WI38 (cell line): Measurements from ENCODE around the gene VILL.

ENCODE experiments used
- H3K4me3 ChIP-seq: 2 replicates; pipeline ENCODE4 v1.5.1; 2011; ENCODE audit warnings: low read depth, mild to moderate bottlenecking, control low read depth, low read length
- TF ChIP-seq, protein P1 (sequence below): IDR thresholded peaks from 2 replicates; pipeline ENCODE4 v1.5.1; 2012; ENCODE audit warnings: low read depth, mild to moderate bottlenecking, control low read depth, low read length

The VILL gene

DNA sequence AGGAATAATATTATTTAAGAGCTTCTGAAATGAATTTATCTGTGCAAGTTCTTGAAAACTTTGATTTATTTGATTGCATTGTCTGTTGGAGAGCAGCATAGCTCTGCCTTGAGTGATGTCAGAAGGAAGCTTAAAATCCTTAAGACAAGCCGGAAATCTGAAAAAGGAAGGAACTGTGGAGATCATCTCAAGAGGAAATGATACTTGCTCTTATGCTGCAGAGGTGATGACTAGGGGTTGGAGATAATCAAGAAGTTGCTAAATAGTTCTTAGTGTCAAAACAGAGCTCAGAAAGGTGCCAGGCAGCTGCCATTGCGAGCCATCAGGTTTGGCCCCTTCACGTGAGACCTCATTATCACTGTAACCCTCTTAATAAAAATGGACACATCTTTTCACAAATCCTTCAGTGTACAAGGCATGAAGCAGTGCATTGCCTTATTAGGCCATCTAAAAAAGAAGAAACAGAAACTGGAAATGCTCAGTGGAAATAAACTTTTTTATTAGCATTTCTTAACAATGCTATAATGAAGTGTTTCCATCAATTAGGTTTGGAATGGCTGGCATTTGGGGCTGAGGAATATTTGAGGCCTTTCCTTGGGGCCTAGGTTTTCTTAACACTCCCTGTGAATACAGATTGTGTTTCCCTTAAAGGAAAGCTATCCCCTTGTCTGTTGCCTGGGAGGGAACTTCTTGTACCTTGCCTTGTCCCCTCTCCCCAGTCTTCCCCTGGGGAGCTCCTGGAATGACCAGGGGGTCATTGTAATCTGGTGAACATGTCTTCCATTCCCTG lies 34.5 kb upstream of the VILL start:
- TF ChIP-seq, protein P1, sequence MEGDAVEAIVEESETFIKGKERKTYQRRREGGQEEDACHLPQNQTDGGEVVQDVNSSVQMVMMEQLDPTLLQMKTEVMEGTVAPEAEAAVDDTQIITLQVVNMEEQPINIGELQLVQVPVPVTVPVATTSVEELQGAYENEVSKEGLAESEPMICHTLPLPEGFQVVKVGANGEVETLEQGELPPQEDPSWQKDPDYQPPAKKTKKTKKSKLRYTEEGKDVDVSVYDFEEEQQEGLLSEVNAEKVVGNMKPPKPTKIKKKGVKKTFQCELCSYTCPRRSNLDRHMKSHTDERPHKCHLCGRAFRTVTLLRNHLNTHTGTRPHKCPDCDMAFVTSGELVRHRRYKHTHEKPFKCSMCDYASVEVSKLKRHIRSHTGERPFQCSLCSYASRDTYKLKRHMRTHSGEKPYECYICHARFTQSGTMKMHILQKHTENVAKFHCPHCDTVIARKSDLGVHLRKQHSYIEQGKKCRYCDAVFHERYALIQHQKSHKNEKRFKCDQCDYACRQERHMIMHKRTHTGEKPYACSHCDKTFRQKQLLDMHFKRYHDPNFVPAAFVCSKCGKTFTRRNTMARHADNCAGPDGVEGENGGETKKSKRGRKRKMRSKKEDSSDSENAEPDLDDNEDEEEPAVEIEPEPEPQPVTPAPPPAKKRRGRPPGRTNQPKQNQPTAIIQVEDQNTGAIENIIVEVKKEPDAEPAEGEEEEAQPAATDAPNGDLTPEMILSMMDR = no peak
- H3K4me3 ChIP-seq = no peak overlapping the region

DNA sequence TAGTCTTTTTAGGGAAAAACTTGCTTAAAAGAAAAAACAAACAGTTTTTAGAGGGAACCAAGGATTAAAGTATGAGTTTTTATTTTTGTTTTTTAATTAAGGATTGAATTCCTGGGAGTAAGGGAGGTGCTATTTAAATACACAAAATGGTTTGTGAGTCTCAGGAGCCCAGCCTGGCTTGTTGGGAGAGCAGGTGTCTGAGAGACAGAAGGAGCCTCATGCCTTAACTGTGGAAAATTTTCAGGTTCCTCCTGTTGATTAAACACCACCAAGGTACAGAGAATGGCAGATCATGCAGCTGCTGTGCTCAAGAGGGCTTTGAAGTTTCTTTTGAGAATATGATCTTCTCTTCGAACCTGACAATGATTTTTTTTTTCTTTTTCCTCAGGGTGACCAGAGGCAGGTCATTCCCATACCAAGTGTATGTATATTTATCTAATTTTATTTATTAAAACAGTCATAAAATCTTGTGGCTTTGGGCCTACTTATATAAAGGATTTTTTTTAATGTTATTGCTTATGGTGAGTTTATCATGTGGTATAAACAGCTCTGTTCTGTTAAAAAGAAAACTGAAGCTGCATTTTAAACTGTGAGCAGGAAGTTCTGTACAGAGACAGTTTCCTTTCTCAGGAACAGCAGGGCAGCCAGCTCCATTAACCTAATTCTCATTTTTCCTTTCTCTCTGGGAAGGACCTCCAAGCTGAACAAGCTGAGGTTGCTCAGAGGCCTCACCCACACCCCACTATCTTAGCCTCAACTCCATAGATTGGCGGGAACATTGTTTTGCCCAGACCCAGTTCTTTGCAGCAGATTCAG lies 33.7 kb upstream of the VILL start:
- H3K4me3 ChIP-seq = no peak overlapping the region

DNA sequence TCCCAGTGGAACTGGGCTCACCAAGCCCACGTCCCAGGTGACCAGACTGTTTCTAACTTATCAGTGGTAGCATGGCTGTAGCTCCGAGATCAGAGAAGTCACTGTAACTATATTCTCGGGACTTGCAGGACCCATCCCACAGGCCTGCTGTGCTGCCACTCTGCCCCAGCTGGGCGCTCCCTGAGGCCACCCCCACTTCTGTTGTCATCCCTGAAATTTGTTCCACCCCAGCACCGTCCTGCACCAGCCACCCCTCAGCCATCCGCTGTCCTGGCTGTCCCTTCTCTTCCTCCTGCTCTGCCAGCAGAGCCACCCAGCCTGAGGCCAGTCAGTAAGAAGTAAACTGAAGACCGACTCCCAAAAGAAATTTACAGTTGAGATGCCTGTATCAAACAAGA lies 33.0 kb upstream of the VILL start:
- no peak overlapping the region for H3K4me3 ChIP-seq
- TF ChIP-seq, protein P1 = no peak

More for the DNA sequence above, 33.7 kb upstream of the VILL start:
- TF ChIP-seq, protein P1 = no peak

DNA sequence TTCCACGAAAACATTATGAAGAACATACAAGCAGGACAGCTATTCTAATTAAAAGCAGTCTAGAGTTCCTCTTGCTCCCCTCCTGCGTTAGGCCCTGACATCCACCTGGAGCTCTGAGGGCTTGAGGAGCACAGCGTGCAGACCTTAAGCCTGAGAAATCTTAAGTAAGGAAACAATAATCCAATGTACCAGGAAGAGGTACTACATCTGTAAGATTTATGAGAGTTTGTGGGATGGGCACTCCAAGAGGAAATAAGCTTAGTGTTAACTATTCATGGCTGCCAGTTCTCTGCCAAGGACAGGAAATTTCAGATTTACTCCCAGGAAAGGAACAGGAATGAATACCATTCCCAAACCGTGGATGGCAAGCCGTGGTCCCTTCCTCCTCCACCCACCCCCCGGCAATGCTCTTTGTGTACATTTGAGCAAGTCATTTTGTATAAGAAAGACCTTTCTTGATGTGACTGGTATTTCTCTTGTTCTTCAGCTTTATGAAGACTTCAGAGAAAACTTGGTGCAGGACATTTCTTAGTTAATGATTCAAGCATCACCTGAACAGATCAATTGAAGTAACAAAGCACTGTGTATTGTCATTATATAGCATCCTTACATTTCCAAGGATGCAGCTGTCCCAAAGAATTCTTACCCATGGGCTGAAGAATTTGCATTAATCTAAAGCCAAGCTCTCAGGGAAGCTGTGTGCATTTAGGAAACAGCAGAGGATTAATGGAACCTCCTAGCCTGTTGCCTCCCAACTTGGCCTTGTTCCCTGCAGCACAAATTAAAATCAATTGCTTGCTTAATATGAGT lies 28.8 kb upstream of the VILL start:
- H3K4me3 ChIP-seq = no peak overlapping the region
- TF ChIP-seq, protein P1 = no peak

DNA sequence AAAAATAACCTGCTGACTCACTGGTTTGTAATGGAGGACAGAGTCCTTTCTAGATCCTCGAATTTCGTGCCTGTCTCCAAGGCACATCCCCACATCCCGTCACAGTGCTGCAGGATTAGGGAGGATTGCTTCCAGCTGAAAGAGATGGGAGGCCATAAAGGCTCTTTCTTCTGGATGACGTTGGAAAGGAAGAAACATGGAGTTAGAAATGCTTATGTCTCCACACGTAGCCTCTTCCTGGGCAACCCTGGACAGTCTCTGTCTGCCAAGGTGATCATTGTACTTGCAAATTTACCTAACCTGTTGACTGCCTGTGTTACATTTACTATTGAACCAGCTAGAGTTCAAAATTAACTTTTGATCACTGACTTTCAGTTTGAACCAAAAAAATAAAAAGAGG lies 27.6 kb upstream of the VILL start:
- no peak overlapping the region for H3K4me3 ChIP-seq
- TF ChIP-seq, protein P1 = no peak

DNA sequence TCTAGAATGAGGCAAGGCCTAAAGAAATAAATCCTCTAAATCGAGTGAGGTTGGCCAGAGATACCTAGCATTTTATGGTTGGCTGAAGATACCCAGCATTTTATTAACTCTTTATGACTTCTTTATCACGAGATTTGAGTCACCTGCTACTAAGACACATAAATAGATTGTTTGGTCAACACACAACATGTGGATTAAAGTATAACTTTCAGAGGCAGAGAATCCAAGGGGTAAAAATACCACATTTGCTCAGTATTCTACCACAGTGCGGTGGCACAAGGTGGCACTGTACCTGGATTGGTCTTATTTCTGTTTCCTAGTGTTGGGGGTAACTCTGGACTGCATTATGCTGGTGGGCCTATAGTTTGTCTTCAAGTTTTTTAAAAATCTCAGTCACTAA lies 27.0 kb upstream of the VILL start:
- H3K4me3 ChIP-seq = no peak overlapping the region
- TF ChIP-seq, protein P1 = no peak
